K562 (cell line): ENCODE results near the gene GRB10. TPM values are rescaled to one million over a fixed set of nuclear protein-coding genes. Genes with fewer than 3 reads are reported as not detected.

Experiments used
- BACH1 ChIP-seq: fragments of 200-800 bp; sonication (Bioruptor generic); IDR thresholded peaks from 2 replicates; pipeline ENCODE4 v1.6.1; 2016; ENCODE audit warnings: missing genetic modification characterization, missing compliant biosample characterization
- CBX1 ChIP-seq: sonication (generic); IDR thresholded peaks from 2 replicates; pipeline ENCODE4 v1.6.1; 2016; ENCODE audit warnings: antibody characterized with exemption, low read depth, mild to moderate bottlenecking
- CBX5 ChIP-seq: IDR thresholded peaks from 2 replicates; pipeline ENCODE4 v1.6.1; 2014; ENCODE audit warnings: low read depth, borderline replicate concordance
- KDM4B ChIP-seq, 2 experiments: fragments of 450-650 bp in 1 of 2; sonication (generic) in 1 of 2; IDR thresholded peaks; 2 replicates each; pipeline ENCODE4 v1.6.1; 2016 to 2017; ENCODE audit warnings: borderline replicate concordance in 2 of 2, antibody characterized with exemption in 1 of 2, low read depth in 1 of 2, mild to moderate bottlenecking in 1 of 2
- KDM5B ChIP-seq: fragments of 200-600 bp; sonication (generic); IDR thresholded peaks from 2 replicates; pipeline ENCODE4 v1.6.1; 2012; ENCODE audit warnings: low read depth, mild to moderate bottlenecking, moderate library complexity, low read length, control low read depth, inconsistent platforms; ENCODE audit not compliant: insufficient replicate concordance
- PHF8 ChIP-seq: fragments of 200-600 bp; sonication (generic); IDR thresholded peaks from 2 replicates; pipeline ENCODE4 v1.6.1; 2012; ENCODE audit warnings: mixed run types, mild to moderate bottlenecking, inconsistent platforms, low read length, moderate library complexity, borderline replicate concordance
- RBM17 ChIP-seq: fragments of 200-400 bp; formaldehyde crosslinking; IDR thresholded peaks from 2 replicates; pipeline ENCODE4 v1.6.1; 2017; ENCODE audit warnings: low read depth, mild to moderate bottlenecking, low read length, borderline replicate concordance
- RNF2 ChIP-seq: sonication (generic); IDR thresholded peaks from 2 replicates; pipeline ENCODE4 v1.6.1; 2016
- SAP30 ChIP-seq: fragments of 200-600 bp; sonication (generic); IDR thresholded peaks from 2 replicates; pipeline ENCODE4 v1.6.1; 2012; ENCODE audit warnings: borderline replicate concordance, low read depth, mild to moderate bottlenecking, moderate library complexity, low read length, control low read depth, inconsistent platforms; ENCODE audit not compliant: insufficient read depth, poor library complexity, severe bottlenecking
- STAT5B ChIP-seq: fragments of 250-450 bp; sonication (Bioruptor Pico); IDR thresholded peaks from 2 replicates; pipeline ENCODE4 v1.8.0; 2021; ENCODE audit warnings: mild to moderate bottlenecking, inconsistent platforms
- TGIF2 ChIP-seq: sonication (generic); formaldehyde crosslinking; IDR thresholded peaks from 2 replicates; pipeline ENCODE4 v1.8.1; 2022; ENCODE audit warnings: mild to moderate bottlenecking, missing genetic modification reagents, moderate library complexity
- ZNF174 ChIP-seq: fragments of 250-450 bp; sonication (Bioruptor Pico); IDR thresholded peaks from 2 replicates; pipeline ENCODE4 v1.4.0; 2020; ENCODE audit warnings: mild to moderate bottlenecking
- ZNF76 ChIP-seq: fragments of 250-450 bp; sonication (Bioruptor Pico); IDR thresholded peaks from 2 replicates; pipeline ENCODE4 v1.4.0; 2020; ENCODE audit warnings: mild to moderate bottlenecking, moderate library complexity, borderline replicate concordance
- polyA plus RNA-seq, 8 experiments: library from polyadenylated mRNA; depleted of rRNA in 4 of 8; stranded (reverse) in 5 of 8; unstranded in 3 of 8; fragments of >200 nt; fragmentation: Nextera tagmentation in 2 of 8; fragmentation: Illumina TruSeq in 1 of 8; extraction: Ambion mirVana in 2 of 8; extraction: Trizol in 1 of 8; gene quantifications; 2 replicates each; pipeline versions ENCODE4 v1.2.1 to v1.2.3, GENCODE V29; 2011 to 2014; ENCODE audit warnings: inconsistent platforms in 1 of 8, missing spikeins in 1 of 8
- total RNA-seq, 7 experiments: library from RNA; depleted of rRNA in 6 of 7; stranded (reverse); fragments of >200 nt in 6 of 7; fragmentation: Illumina TruSeq in 2 of 7; extraction: Trizol in 2 of 7; gene quantifications; 2 replicates each; pipeline versions ENCODE4 v1.2.1 to v1.2.3, GENCODE V29; 2011 to 2021; ENCODE audit warnings: low replicate concordance in 1 of 7
- TF ChIP-seq, protein P1 (sequence below): fragments of 200-800 bp; sonication (Bioruptor generic); IDR thresholded peaks from 2 replicates; pipeline ENCODE4 v1.6.1; 2017; ENCODE audit warnings: missing genetic modification characterization, missing compliant biosample characterization
- TF ChIP-seq, protein P2 (sequence below), 2 experiments: fragments of 450-650 bp in 1 of 2; sonication (generic) in 1 of 2; formaldehyde crosslinking in 1 of 2; IDR thresholded peaks in 1 of 2; conservative IDR thresholded peaks in 1 of 2; 2 replicates each; pipeline versions ENCODE4 v1.6.1 to v1.8.1; 2016 to 2023; ENCODE audit warnings: mild to moderate bottlenecking in 2 of 2, moderate library complexity in 2 of 2, inconsistent platforms in 1 of 2, missing genetic modification reagents in 1 of 2
- TF ChIP-seq, protein P3 (sequence below), 2 experiments: fragments of 150-350 bp in 1 of 2; IDR thresholded peaks; 2 replicates each; pipeline ENCODE4 v1.6.1; 2012 to 2016; ENCODE audit warnings: low read depth in 2 of 2, low read length in 2 of 2, mild to moderate bottlenecking in 1 of 2, moderate library complexity in 1 of 2
- TF ChIP-seq, protein P4 (sequence below): fragments of 450-650 bp; formaldehyde crosslinking; IDR thresholded peaks from 2 replicates; pipeline ENCODE4 v1.4.0; 2022; ENCODE audit warnings: mild to moderate bottlenecking, moderate library complexity

Gene GRB10
- total and polyA plus RNA-seq, 9 of the 15 experiments (the other 6 are each of a cell fraction or from before 2014, with no cell fraction given) = 8.9 to 88.5 (median 40.7) TPM

- TF ChIP-seq, protein P1, sequence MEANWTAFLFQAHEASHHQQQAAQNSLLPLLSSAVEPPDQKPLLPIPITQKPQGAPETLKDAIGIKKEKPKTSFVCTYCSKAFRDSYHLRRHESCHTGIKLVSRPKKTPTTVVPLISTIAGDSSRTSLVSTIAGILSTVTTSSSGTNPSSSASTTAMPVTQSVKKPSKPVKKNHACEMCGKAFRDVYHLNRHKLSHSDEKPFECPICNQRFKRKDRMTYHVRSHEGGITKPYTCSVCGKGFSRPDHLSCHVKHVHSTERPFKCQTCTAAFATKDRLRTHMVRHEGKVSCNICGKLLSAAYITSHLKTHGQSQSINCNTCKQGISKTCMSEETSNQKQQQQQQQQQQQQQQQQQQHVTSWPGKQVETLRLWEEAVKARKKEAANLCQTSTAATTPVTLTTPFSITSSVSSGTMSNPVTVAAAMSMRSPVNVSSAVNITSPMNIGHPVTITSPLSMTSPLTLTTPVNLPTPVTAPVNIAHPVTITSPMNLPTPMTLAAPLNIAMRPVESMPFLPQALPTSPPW = peak; percentile 95
- TF ChIP-seq, protein P2, sequence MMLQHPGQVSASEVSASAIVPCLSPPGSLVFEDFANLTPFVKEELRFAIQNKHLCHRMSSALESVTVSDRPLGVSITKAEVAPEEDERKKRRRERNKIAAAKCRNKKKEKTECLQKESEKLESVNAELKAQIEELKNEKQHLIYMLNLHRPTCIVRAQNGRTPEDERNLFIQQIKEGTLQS (IDR thresholded peaks at IDR 0.05) = no peak
- TF ChIP-seq, protein P2 (CRISPR knock-in tag; conservative IDR thresholded peaks at IDR 0.05) = no peak
- no peak for TF ChIP-seq BACH1 (tag)
- no peak for TF ChIP-seq STAT5B (CRISPR knock-in tag)
- TF ChIP-seq SAP30 = peak; percentile 61
- no peak for TF ChIP-seq CBX5
- no peak for TF ChIP-seq ZNF76
- TF ChIP-seq RBM17 = no peak
- TF ChIP-seq KDM4B (IDR thresholded peaks at IDR 0.05; ENCODE audit: borderline replicate concordance in 2 of 2, low read depth in 1 of 2) = 0 out of 4 replicates have a peak, but pooled peaks of 1 of the 2 experiments have one; percentile 40
- TF ChIP-seq KDM5B = peak; percentile 69
- TF ChIP-seq, protein P3, sequence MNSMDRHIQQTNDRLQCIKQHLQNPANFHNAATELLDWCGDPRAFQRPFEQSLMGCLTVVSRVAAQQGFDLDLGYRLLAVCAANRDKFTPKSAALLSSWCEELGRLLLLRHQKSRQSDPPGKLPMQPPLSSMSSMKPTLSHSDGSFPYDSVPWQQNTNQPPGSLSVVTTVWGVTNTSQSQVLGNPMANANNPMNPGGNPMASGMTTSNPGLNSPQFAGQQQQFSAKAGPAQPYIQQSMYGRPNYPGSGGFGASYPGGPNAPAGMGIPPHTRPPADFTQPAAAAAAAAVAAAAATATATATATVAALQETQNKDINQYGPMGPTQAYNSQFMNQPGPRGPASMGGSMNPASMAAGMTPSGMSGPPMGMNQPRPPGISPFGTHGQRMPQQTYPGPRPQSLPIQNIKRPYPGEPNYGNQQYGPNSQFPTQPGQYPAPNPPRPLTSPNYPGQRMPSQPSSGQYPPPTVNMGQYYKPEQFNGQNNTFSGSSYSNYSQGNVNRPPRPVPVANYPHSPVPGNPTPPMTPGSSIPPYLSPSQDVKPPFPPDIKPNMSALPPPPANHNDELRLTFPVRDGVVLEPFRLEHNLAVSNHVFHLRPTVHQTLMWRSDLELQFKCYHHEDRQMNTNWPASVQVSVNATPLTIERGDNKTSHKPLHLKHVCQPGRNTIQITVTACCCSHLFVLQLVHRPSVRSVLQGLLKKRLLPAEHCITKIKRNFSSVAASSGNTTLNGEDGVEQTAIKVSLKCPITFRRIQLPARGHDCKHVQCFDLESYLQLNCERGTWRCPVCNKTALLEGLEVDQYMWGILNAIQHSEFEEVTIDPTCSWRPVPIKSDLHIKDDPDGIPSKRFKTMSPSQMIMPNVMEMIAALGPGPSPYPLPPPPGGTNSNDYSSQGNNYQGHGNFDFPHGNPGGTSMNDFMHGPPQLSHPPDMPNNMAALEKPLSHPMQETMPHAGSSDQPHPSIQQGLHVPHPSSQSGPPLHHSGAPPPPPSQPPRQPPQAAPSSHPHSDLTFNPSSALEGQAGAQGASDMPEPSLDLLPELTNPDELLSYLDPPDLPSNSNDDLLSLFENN (IDR thresholded peaks at IDR 0.05; ENCODE audit: low read depth in 2 of 2, low read length in 2 of 2) = no peak
- no peak for TF ChIP-seq ZNF174 (CRISPR knock-in tag)
- no peak for TF ChIP-seq CBX1
- TF ChIP-seq RNF2 = no peak
- TF ChIP-seq TGIF2 = no peak
- peak; percentile 59; the same call in 1 of the 2 replicates for TF ChIP-seq PHF8
- TF ChIP-seq, protein P4, sequence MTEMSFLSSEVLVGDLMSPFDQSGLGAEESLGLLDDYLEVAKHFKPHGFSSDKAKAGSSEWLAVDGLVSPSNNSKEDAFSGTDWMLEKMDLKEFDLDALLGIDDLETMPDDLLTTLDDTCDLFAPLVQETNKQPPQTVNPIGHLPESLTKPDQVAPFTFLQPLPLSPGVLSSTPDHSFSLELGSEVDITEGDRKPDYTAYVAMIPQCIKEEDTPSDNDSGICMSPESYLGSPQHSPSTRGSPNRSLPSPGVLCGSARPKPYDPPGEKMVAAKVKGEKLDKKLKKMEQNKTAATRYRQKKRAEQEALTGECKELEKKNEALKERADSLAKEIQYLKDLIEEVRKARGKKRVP = no peak
Measured at GRCh38 chr7:50793120-50793946, 10.6 kb upstream of the GRB10 start (continued).
